ENCODE measurements around the gene LIAS.

Gene LIAS

GRCh38 chr4:39469429-39470077, 10.7 kb downstream of the LIAS start:
- H2AFZ ChIP-seq (ENCODE audit: low read length), result peak overlapping the region; percentile 71
- H3K27me3 ChIP-seq (ENCODE audit: insufficient read depth, low read length, poor library complexity, severe bottlenecking), result no peaks in the 10 kb centered on the region
- H3K9me2 ChIP-seq (replicated peaks; ENCODE audit: low read depth, low read length), result no peaks in the 10 kb centered on the region
- H3K4me3 ChIP-seq (ENCODE audit: low read length, poor library complexity, severe bottlenecking), result no peak overlapping the region
- no peaks in the 10 kb centered on the region for H3F3A ChIP-seq (ENCODE audit: low read depth)
- H3K4me1 ChIP-seq (ENCODE audit: insufficient read depth, low read length, poor library complexity, severe bottlenecking), result peaks cover 7% of the 10 kb centered on the region
- peaks cover 4% of the 10 kb centered on the region; the same call in 1 of the 2 replicates for H3K36me3 ChIP-seq (ENCODE audit: insufficient read depth, low read length)
- H3K9ac ChIP-seq (ENCODE audit: low read depth, low read length, poor library complexity, severe bottlenecking), result peak overlapping the region; percentile 54
- H3K9me3 ChIP-seq (ENCODE audit: insufficient read depth, low read depth, low read length), result no peaks in the 10 kb centered on the region
- no peak overlapping the region for H3K4me2 ChIP-seq (ENCODE audit: low read depth, low read length, poor library complexity, severe bottlenecking)
- no peaks in the 10 kb centered on the region for H3K79me2 ChIP-seq (ENCODE audit: insufficient read depth, low read length)
- TF ChIP-seq CTCF (conservative IDR thresholded peaks at IDR 0.05; ENCODE audit: low read length) (peak; percentile 92), EZH2phosphoT487 (IDR thresholded peaks at IDR 0.05; ENCODE audit: borderline replicate concordance) (no peak)
- H4K20me1 ChIP-seq (ENCODE audit: insufficient read depth, low read length, poor library complexity, severe bottlenecking), result no peaks in the 10 kb centered on the region

GRCh38 chr4:39470402-39470801, 11.5 kb downstream of the LIAS start:
- H3K36me3 ChIP-seq (ENCODE audit: insufficient read depth, low read length), result peaks cover 4% of the 10 kb centered on the region; the same call in 1 of the 2 replicates
- H3K9me2 ChIP-seq (replicated peaks; ENCODE audit: low read depth, low read length), result no peaks in the 10 kb centered on the region
- no peak overlapping the region for H3K4me3 ChIP-seq (ENCODE audit: low read length, poor library complexity, severe bottlenecking)

GRCh38 chr4:39472396-39472795, 13.5 kb downstream of the LIAS start:
- H3K9ac ChIP-seq (ENCODE audit: low read depth, low read length, poor library complexity, severe bottlenecking), result no peak overlapping the region

More at GRCh38 chr4:39470402-39470801, 11.5 kb downstream of the LIAS start:
- no peaks in the 10 kb centered on the region for H3K27me3 ChIP-seq (ENCODE audit: insufficient read depth, low read length, poor library complexity, severe bottlenecking)
- H3K79me2 ChIP-seq (ENCODE audit: insufficient read depth, low read length), result no peaks in the 10 kb centered on the region
- H4K20me1 ChIP-seq (ENCODE audit: insufficient read depth, low read length, poor library complexity, severe bottlenecking), result no peaks in the 10 kb centered on the region
- no peaks in the 10 kb centered on the region for H3K9me3 ChIP-seq (ENCODE audit: insufficient read depth, low read depth, low read length)
- H3K4me1 ChIP-seq (ENCODE audit: insufficient read depth, low read length, poor library complexity, severe bottlenecking), result peaks cover under 1% of the 10 kb centered on the region
- H3F3A ChIP-seq (ENCODE audit: low read depth), result no peaks in the 10 kb centered on the region
- no peak overlapping the region for H3K9ac ChIP-seq (ENCODE audit: low read depth, low read length, poor library complexity, severe bottlenecking)
- no peak overlapping the region for H3K4me2 ChIP-seq (ENCODE audit: low read depth, low read length, poor library complexity, severe bottlenecking)
- TF ChIP-seq EZH2phosphoT487 (IDR thresholded peaks at IDR 0.05; ENCODE audit: borderline replicate concordance) (no peak), CTCF (conservative IDR thresholded peaks at IDR 0.05; ENCODE audit: low read length) (no peak)
- H2AFZ ChIP-seq (ENCODE audit: low read length), result no peak overlapping the region

More at GRCh38 chr4:39472396-39472795, 13.5 kb downstream of the LIAS start:
- Histone ChIP-seq H3K4me3 (ENCODE audit: low read length, poor library complexity, severe bottlenecking) (no peak overlapping the region), H3K79me2 (ENCODE audit: insufficient read depth, low read length) (no peaks in the 10 kb centered on the region), H2AFZ (ENCODE audit: low read length) (no peak overlapping the region), H3K36me3 (ENCODE audit: insufficient read depth, low read length) (peaks cover 2% of the 10 kb centered on the region; the same call in 1 of the 2 replicates), H3F3A (ENCODE audit: low read depth) (no peaks in the 10 kb centered on the region), H3K9me2 (replicated peaks; ENCODE audit: low read depth, low read length) (no peaks in the 10 kb centered on the region), H3K9me3 (ENCODE audit: insufficient read depth, low read depth, low read length) (no peaks in the 10 kb centered on the region), H3K4me2 (ENCODE audit: low read depth, low read length, poor library complexity, severe bottlenecking) (no peak overlapping the region), H4K20me1 (ENCODE audit: insufficient read depth, low read length, poor library complexity, severe bottlenecking) (no peaks in the 10 kb centered on the region), H3K4me1 (ENCODE audit: insufficient read depth, low read length, poor library complexity, severe bottlenecking) (no peaks in the 10 kb centered on the region), H3K27me3 (ENCODE audit: insufficient read depth, low read length, poor library complexity, severe bottlenecking) (no peaks in the 10 kb centered on the region)
- TF ChIP-seq EZH2phosphoT487 (IDR thresholded peaks at IDR 0.05; ENCODE audit: borderline replicate concordance), result no peak
